ENCODE data around the gene DNPH1. TPM values are rescaled to one million over a fixed set of nuclear protein-coding genes. Genes with fewer than 3 reads are reported as not detected.

Gene DNPH1
- total and polyA plus RNA-seq, 10 of the 15 experiments (the other 5 are each of a cell fraction or from before 2014, with no cell fraction given) = 7.0 to 136 (median 67.7) TPM

GRCh38 chr6:43275801-43276576, 46.7 kb upstream of the DNPH1 start (continued):
- no peak for TF ChIP-seq MEF2B (IDR thresholded peaks at IDR 0.05; ENCODE audit: partially characterized antibody, poor library complexity, severe bottlenecking)
- no peak for TF ChIP-seq CBX5 (IDR thresholded peaks at IDR 0.05; ENCODE audit: low read depth)
- no peak for TF ChIP-seq NR2C1 (IDR thresholded peaks at IDR 0.05)
- no peak for TF ChIP-seq KDM1A (IDR thresholded peaks at IDR 0.05; ENCODE audit: borderline replicate concordance)
- TF ChIP-seq BHLHE40 (IDR thresholded peaks at IDR 0.05; ENCODE audit: borderline replicate concordance in 1 of 2, low read depth in 2 of 2, low read length in 1 of 2) = peak; percentile 29 to 66; a peak in 3 of 4 replicates
- TF ChIP-seq ASH2L (IDR thresholded peaks at IDR 0.05; ENCODE audit: borderline replicate concordance, low read depth) = no peak
- TF ChIP-seq HDGF (IDR thresholded peaks at IDR 0.05) = no peak
- no peak for TF ChIP-seq NFXL1 (IDR thresholded peaks at IDR 0.05; ENCODE audit: borderline replicate concordance)
- TF ChIP-seq SP1 (IDR thresholded peaks at IDR 0.05; ENCODE audit: low read depth, low read length) = no peak
- 0 out of 2 replicates have a peak, but pooled peaks have one; percentile 23 for TF ChIP-seq EED (IDR thresholded peaks at IDR 0.05; ENCODE audit: low read depth)
- TF ChIP-seq SKIL (IDR thresholded peaks at IDR 0.05; ENCODE audit: low read depth, poor library complexity, severe bottlenecking) = no peak
- no peak for TF ChIP-seq SMARCA5 (IDR thresholded peaks at IDR 0.05)
- no peak; the same call in 1 of the 2 replicates for TF ChIP-seq MTA2 (IDR thresholded peaks at IDR 0.05; ENCODE audit: low read depth)
- no peak for TF ChIP-seq MTA3 (IDR thresholded peaks at IDR 0.05; ENCODE audit: borderline replicate concordance, low read length)
- TF ChIP-seq ZNF274 (IDR thresholded peaks at IDR 0.05; ENCODE audit: insufficient read depth, insufficient read length) = no peak
- TF ChIP-seq KLF5 (IDR thresholded peaks at IDR 0.05; ENCODE audit: partially characterized antibody) = no peak
- TF ChIP-seq SREBF2 (IDR thresholded peaks at IDR 0.05; ENCODE audit: low read length) = no peak
- no peak for TF ChIP-seq ZSCAN29 (IDR thresholded peaks at IDR 0.05)
- no peak for TF ChIP-seq ATF2 (IDR thresholded peaks at IDR 0.05; ENCODE audit: low read length)
- TF ChIP-seq RCOR1 (conservative IDR thresholded peaks at IDR 0.05; ENCODE audit: low read depth, low read length) = no peak
- TF ChIP-seq RELA (IDR thresholded peaks at IDR 0.05; ENCODE audit: borderline replicate concordance, partially characterized antibody) = no peak
- no peak for TF ChIP-seq MAX (IDR thresholded peaks at IDR 0.05; ENCODE audit: low read depth, low read length)
- no peak for TF ChIP-seq PBX3 (IDR thresholded peaks at IDR 0.05; ENCODE audit: insufficient replicate concordance, low read depth, low read length)
- TF ChIP-seq USF1 (IDR thresholded peaks at IDR 0.05; ENCODE audit: borderline replicate concordance, extremely low read length, insufficient read depth, low read depth, low read length) = no peak
- TF ChIP-seq RB1 (IDR thresholded peaks at IDR 0.05; ENCODE audit: borderline replicate concordance) = no peak
- no peak for TF ChIP-seq ZNF217 (IDR thresholded peaks at IDR 0.05)
